Fibroblast of mammary gland (primary cell): Measurements from ENCODE around the gene CNN3.

ENCODE experiments used
- DNase-seq: peaks from one replicate; pipeline ENCODE4 v3.0.0-alpha.2; 2010; ENCODE audit warnings: low read depth
- H3K4me3 ChIP-seq: 2 replicates; pipeline ENCODE4 v1.5.1; 2011; ENCODE audit warnings: low read depth, mild to moderate bottlenecking, low read length, moderate library complexity; ENCODE audit not compliant: control insufficient read depth
- CTCF ChIP-seq: conservative IDR thresholded peaks from 2 replicates; pipeline ENCODE4 v1.5.1; 2011; ENCODE audit warnings: low read depth, low read length, inconsistent platforms; ENCODE audit not compliant: control insufficient read depth, insufficient read depth

The CNN3 gene

GRCh38 chr1:94892604-94893254 is 34.2 kb downstream of the CNN3 start:
- no peak for DNase-seq
- no peak for TF ChIP-seq CTCF
- H3K4me3 ChIP-seq: no peak overlapping the region

DNA sequence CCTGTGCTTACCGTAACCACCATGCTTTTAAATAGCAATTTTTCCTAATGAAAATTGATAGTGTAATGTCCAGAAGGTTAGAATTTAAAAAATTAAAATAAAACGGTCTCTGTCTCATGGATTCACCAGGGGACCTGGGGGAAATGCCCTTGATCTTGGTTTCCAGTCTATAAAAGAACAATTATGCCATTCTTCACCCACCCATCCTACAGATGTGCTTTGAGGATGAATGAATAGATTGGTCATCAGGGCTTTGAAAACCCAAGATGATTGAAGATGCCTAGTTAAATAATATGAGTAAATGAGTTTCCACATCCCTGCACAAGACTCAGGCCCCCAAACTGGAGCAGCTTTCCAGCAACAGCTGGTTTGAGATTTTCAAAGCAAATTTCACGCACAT is 38.7 kb downstream of the CNN3 start:
- H3K4me3 ChIP-seq: no peak overlapping the region
- DNase-seq: no peak
- TF ChIP-seq CTCF: no peak

DNA sequence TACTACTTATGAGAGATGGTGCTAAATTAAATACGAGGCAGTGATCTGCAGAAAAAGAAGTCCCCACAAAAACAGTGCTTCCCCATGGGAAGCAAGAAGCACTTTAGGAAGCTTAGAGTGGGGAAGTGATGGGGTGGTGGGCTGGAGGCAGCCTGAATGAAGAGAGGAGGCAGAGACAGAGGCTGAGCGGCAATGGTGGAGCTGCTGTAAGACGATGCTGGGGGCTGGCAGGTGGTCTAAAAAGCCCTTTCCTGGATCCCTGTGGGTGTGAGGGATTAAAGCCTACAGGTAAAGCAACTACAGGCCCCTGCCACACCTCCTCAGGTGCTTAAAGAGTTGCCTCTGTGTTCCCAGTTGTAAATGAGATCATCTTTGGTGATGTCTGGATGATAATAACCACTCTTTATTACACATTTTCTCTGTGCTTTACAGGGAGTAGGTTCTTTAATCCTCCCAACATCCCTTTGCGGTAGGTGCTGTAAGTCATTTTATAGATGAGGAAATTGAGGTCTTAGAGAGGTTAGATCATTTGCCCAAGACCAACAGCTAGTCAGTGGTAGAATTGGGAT is 39.2 kb downstream of the CNN3 start:
- no peak for DNase-seq
- TF ChIP-seq CTCF: no peak
- no peak overlapping the region for H3K4me3 ChIP-seq

DNA sequence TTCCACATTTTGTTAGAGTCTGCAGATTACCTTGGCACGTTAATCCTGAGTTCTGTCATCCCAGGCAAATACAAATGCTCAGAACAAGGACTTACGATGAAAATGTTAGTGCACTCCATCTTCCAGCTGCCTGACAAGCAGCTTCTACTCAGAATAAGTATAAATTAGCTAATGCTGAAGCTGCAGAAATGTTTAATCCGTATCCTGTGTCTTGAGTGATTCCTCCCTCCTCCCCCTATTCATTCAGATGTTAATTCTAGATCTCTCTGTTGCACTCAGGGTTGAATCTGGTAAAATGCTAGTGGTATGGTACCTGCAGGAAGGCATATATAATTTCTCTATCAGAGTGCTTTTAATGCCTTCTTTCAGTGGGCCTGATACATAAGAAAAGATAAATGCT is 39.8 kb downstream of the CNN3 start:
- no peak for TF ChIP-seq CTCF
- DNase-seq: no peak
- no peak overlapping the region for H3K4me3 ChIP-seq

DNA sequence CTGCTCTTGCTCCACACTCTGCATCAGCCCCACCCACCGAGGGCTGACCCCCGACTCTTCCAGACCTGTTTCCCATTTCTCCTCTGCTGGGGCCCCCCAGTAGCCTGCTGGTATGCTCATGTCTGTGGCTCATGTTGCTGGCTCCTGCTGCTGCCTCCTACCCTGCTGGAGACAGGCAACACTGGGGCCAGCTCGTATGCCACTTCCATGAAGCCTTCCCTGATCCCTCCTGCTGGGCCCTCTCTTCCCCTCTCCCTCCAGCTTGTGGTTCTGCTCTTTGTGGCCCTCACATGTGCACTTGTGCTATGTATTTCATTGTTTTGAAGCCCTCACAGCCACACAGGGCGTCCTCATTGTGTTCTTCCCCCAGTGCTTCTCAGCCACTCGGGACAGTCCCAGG is 40.5 kb downstream of the CNN3 start:
- TF ChIP-seq CTCF: no peak
- H3K4me3 ChIP-seq: no peak overlapping the region
- no peak for DNase-seq

DNA sequence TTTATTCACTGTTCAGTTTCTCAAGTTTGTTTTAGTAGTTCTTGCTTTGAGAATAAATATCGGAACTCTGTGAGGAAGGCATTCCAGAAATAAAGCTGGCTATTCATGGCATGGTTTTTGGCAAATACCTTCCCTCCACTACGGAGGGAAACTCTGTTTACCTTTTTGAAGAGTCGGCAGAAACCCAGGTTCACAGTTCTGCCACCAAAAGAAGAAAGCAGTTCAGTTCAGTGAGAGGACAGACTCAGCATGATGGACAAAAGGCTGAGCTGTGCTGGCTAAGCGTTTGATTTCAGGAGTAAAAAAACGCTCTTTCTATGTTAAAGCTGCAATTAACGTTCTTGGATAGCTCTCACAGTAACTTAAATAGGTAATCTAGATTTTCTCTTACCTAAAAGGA is 42.4 kb downstream of the CNN3 start:
- H3K4me3 ChIP-seq: no peak overlapping the region
- TF ChIP-seq CTCF: no peak
- no peak for DNase-seq
